SK-N-SH (cell line): ENCODE results near the gene LCORL.

Source experiments
- CHD2 ChIP-seq: fragments of 150-350 bp; IDR thresholded peaks from 2 replicates; pipeline ENCODE4 v1.6.1; 2018; ENCODE audit warnings: low read length; ENCODE audit not compliant: partially characterized antibody
- EZH2phosphoT487 ChIP-seq: fragments of 200-600 bp; sonication (generic); IDR thresholded peaks from 2 replicates; pipeline ENCODE4 v1.6.1; 2017; ENCODE audit warnings: low read depth, mixed run types, mild to moderate bottlenecking, antibody characterized with exemption, moderate library complexity, borderline replicate concordance
- FOXM1 ChIP-seq: IDR thresholded peaks from 2 replicates; pipeline ENCODE4 v1.4.0; 2012; ENCODE audit warnings: low read depth, mild to moderate bottlenecking
- MEF2A ChIP-seq: IDR thresholded peaks from 2 replicates; pipeline ENCODE4 v1.4.0; 2012; ENCODE audit warnings: low read depth, borderline replicate concordance
- TF ChIP-seq, protein P1 (sequence below): IDR thresholded peaks from 2 replicates; pipeline ENCODE4; 2012
- TF ChIP-seq, protein P2 (sequence below): IDR thresholded peaks from 2 replicates; pipeline ENCODE4 v1.4.0; 2012; ENCODE audit warnings: low read depth
- TF ChIP-seq, protein P3 (sequence below): fragments of 200-600 bp; sonication (generic); IDR thresholded peaks from 2 replicates; pipeline ENCODE4 v1.6.1; 2017; ENCODE audit warnings: antibody characterized with exemption, mild to moderate bottlenecking, moderate library complexity
- TF ChIP-seq, protein P4 (sequence below): IDR thresholded peaks from 2 replicates; pipeline ENCODE4 v1.6.1; 2012; ENCODE audit warnings: mild to moderate bottlenecking, low read depth, low read length, moderate library complexity

DNA sequence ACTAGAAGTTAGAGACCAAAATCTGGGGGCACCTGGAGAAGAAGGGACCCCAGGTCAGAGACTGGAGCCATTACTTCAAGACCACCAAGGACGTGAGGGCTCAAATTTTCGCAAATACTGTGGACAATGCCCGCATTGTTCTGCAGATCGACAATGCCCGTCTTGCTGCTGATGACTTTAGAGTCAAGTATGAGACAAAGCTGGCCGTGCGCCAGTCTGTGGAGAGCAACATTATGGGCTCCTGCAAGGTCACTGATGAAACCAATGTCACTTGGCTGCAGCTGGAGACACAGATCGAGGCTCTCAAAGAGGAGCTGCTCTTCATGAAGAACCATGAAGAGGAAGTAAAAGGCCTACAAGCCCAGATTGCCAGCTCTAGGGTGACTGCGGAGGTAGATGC, 109.5 kb downstream of the LCORL start:
- TF ChIP-seq, protein P1, sequence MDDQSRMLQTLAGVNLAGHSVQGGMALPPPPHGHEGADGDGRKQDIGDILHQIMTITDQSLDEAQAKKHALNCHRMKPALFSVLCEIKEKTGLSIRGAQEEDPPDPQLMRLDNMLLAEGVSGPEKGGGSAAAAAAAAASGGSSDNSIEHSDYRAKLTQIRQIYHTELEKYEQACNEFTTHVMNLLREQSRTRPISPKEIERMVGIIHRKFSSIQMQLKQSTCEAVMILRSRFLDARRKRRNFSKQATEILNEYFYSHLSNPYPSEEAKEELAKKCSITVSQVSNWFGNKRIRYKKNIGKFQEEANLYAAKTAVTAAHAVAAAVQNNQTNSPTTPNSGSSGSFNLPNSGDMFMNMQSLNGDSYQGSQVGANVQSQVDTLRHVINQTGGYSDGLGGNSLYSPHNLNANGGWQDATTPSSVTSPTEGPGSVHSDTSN: no peak
- TF ChIP-seq CHD2 (no peak), MEF2A (no peak), EZH2phosphoT487 (no peak), FOXM1 (no peak)
- TF ChIP-seq, protein P2, sequence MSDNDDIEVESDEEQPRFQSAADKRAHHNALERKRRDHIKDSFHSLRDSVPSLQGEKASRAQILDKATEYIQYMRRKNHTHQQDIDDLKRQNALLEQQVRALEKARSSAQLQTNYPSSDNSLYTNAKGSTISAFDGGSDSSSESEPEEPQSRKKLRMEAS: no peak
- TF ChIP-seq, protein P3, sequence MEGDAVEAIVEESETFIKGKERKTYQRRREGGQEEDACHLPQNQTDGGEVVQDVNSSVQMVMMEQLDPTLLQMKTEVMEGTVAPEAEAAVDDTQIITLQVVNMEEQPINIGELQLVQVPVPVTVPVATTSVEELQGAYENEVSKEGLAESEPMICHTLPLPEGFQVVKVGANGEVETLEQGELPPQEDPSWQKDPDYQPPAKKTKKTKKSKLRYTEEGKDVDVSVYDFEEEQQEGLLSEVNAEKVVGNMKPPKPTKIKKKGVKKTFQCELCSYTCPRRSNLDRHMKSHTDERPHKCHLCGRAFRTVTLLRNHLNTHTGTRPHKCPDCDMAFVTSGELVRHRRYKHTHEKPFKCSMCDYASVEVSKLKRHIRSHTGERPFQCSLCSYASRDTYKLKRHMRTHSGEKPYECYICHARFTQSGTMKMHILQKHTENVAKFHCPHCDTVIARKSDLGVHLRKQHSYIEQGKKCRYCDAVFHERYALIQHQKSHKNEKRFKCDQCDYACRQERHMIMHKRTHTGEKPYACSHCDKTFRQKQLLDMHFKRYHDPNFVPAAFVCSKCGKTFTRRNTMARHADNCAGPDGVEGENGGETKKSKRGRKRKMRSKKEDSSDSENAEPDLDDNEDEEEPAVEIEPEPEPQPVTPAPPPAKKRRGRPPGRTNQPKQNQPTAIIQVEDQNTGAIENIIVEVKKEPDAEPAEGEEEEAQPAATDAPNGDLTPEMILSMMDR: no peak
- TF ChIP-seq, protein P4, sequence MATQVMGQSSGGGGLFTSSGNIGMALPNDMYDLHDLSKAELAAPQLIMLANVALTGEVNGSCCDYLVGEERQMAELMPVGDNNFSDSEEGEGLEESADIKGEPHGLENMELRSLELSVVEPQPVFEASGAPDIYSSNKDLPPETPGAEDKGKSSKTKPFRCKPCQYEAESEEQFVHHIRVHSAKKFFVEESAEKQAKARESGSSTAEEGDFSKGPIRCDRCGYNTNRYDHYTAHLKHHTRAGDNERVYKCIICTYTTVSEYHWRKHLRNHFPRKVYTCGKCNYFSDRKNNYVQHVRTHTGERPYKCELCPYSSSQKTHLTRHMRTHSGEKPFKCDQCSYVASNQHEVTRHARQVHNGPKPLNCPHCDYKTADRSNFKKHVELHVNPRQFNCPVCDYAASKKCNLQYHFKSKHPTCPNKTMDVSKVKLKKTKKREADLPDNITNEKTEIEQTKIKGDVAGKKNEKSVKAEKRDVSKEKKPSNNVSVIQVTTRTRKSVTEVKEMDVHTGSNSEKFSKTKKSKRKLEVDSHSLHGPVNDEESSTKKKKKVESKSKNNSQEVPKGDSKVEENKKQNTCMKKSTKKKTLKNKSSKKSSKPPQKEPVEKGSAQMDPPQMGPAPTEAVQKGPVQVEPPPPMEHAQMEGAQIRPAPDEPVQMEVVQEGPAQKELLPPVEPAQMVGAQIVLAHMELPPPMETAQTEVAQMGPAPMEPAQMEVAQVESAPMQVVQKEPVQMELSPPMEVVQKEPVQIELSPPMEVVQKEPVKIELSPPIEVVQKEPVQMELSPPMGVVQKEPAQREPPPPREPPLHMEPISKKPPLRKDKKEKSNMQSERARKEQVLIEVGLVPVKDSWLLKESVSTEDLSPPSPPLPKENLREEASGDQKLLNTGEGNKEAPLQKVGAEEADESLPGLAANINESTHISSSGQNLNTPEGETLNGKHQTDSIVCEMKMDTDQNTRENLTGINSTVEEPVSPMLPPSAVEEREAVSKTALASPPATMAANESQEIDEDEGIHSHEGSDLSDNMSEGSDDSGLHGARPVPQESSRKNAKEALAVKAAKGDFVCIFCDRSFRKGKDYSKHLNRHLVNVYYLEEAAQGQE: no peak
